ENCODE data around the gene GNAI1.

GNAI1 gene

GRCh38 chr7:80253237-80253636 lies 118.6 kb downstream of the GNAI1 start:
- DNase-seq (no peak), ATAC-seq (no peak)

- ATAC-seq, result no peak
- no peak for DNase-seq
Observed at GRCh38 chr7:80253653-80254052, 119.0 kb downstream of the GNAI1 start.

- DNase-seq, result no peak
- ATAC-seq, result no peak
Observed at GRCh38 chr7:80255656-80256055, 121.0 kb downstream of the GNAI1 start.

GRCh38 chr7:80257756-80258155 lies 123.1 kb downstream of the GNAI1 start:
- no peak for ATAC-seq
- no peak for DNase-seq

- ATAC-seq, result no peak
- DNase-seq, result no peak
Observed at GRCh38 chr7:80260606-80261005, 126.0 kb downstream of the GNAI1 start.

- ATAC-seq (no peak), DNase-seq (no peak)
Observed at GRCh38 chr7:80263333-80263732, 128.7 kb downstream of the GNAI1 start.

- no peak for ATAC-seq
Observed at GRCh38 chr7:80263821-80264220, 129.2 kb downstream of the GNAI1 start.

GRCh38 chr7:80264769-80265495 lies 130.3 kb downstream of the GNAI1 start:
- ATAC-seq, result no peak
- DNase-seq, result no peak

More at GRCh38 chr7:80263821-80264220, 129.2 kb downstream of the GNAI1 start:
- DNase-seq, result no peak

GRCh38 chr7:80272560-80273239 lies 138.1 kb downstream of the GNAI1 start:
- DNase-seq, result no peak
- no peak for ATAC-seq

- DNase-seq (no peak), ATAC-seq (no peak)
Observed at GRCh38 chr7:80273327-80273726, 138.7 kb downstream of the GNAI1 start.

GRCh38 chr7:80275192-80275605 lies 140.6 kb downstream of the GNAI1 start:
- ATAC-seq, result no peak
- DNase-seq, result no peak
